ENCODE measurements around the gene CCL5. TPM values are rescaled to one million over a fixed set of nuclear protein-coding genes. Genes with fewer than 3 reads are reported as not detected.
A peak's percentile ranks its signal among the peaks of the same experiment; 100 is the strongest.

The CCL5 gene
- total RNA-seq, 1 donor from 2014 or later = 0.56 TPM

DNA sequence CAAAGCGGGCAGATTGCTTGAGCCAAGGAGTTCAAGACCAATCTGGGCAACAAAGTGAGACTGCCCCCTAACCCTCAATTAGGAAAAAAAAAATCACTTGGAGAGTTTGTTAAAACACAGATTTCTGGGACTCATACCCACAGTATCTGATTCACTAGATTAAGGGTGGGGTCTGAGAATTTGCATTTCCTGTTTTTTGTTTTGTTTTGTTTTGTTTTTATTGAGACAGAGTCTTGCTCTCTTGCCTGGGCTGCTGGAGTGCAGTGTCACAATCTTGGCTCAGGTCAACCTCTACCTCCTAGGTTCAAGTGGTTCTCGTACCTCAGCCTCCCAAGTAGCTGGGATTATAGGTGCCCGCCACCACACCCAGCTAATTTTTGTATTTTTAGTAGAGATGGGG is 12.6 kb downstream of the CCL5 start:
- no peak for ATAC-seq

DNA sequence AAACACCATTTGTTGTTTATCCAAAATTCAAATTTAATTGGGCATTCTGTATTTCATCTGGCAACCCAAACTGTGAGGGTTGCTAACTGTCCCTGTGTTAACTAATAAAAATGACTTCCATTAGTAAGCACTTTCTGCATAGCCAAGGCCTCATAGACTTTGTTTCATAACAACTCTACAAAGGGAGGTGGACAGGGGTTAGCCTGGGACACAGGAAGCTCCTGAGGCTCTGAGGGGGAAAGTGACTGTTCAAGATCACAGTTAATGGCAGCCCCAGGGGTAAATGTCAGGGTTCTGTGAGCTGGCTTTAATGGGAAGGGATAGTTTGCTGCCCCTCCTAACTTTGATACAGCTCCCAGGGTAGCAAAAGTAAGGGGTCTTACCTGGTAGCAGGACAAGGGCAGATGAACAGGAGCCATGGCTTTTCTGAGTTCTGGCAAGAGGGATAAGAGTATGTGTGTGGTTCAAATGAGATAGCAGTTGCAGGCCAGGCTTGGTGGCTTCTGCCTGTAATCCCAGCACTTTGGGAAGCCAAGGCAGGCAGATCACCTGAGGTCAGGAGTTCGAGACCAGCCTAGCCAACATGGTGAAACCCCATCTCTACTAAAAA is 13.7 kb downstream of the CCL5 start:
- ATAC-seq = no peak

DNA sequence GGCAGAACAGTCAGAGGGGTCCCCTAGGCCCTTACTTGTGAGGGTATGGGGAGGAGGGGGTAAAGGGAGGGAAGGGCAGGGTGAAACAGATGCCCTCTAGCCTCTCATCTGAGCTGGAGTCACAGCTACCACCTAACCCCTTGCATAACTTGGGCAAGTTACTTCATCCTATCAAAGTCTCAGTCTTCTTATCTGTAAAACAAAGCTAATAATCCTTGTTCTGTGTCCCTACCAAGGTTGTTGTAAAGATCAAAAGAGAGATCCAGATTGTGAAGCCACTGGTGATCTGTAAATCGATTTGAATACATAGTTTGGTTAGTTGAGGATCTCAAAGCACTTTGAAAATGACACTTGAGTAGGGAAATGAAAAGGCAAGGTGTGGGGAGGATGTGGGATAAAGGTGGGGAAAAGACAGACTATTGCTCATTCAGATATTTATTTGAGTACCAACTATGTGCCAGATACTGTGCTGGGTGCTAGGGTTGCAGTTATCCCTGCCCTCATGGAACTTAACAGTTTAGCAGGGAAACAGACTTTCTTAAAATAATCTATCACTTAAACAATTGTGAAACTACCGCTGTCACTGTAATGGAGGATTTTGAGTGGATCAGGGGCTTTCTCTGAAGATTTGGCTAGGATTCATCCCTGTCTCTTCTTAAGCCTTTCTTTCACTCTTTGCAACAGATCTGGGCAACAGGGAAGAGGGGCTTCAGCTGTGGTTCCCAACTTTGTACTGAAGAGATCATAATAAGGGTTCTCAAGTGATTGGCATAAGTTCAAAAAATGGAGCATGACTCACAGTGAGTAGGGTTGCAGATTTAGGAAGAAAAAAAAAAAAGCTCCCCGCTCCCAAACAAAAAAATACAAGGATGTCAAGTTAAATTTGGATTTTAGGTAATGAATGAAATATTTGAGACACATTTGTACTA is 14.5 kb downstream of the CCL5 start:
- ATAC-seq = no peak

DNA sequence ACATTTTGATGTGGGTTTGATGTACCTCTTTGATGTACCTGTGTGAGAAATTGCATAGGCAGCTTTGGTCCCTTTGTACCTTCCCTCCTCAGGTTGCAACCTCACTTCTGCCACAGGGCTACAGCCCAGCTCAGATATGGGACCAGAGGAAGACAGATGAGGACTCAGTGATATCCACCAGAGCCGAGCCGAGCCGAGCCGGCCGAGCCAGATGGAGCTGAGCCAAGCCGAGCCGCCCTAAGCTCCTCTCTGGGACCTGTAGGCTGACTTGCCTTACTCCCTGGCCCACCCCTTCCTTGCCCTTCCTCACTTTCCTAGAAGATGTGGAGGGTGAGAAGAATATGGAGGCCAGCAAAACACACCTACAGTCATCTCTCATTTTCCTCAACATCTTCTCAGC is 15.3 kb downstream of the CCL5 start:
- no peak for ATAC-seq

DNA sequence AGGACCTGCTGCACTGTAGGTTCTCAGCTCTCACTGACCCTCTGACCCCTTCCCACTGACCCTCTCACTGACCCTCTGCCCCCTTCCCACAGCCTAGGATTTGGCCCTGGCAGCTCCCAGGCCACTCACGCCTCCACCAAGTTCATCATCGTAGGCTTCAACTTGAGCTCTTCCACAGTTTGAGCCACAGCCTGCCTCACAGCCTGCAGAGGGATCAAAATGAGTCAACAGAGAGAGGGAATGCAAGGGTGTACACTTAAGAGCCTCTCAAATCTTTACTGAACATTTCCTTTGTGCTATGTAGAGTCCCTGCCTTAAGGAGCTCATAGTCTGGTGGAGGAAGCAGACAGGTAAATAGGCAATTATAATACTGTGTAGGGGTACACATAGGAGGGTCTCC is 23.6 kb downstream of the CCL5 start:
- ATAC-seq = peak; percentile 33

DNA sequence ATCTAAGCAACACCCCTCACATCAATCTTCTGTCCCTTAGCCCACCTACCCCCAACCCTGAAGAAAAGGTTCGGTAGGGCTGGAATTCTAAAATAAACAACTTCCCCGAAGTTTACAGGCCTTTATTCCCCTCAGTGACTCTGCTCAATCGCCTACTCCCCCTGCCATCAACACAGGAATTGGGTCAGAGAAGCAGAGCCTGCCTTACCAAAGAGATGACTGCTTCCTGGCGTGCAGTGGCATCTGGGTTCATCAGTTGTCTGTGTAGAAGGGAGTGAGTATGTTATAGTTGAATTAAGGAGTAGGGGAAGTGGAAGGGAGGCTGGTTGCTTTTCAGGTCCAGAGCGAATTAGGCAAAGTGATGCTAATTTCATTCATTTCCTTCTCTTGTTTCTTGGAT is 24.2 kb downstream of the CCL5 start:
- ATAC-seq = no peak

DNA sequence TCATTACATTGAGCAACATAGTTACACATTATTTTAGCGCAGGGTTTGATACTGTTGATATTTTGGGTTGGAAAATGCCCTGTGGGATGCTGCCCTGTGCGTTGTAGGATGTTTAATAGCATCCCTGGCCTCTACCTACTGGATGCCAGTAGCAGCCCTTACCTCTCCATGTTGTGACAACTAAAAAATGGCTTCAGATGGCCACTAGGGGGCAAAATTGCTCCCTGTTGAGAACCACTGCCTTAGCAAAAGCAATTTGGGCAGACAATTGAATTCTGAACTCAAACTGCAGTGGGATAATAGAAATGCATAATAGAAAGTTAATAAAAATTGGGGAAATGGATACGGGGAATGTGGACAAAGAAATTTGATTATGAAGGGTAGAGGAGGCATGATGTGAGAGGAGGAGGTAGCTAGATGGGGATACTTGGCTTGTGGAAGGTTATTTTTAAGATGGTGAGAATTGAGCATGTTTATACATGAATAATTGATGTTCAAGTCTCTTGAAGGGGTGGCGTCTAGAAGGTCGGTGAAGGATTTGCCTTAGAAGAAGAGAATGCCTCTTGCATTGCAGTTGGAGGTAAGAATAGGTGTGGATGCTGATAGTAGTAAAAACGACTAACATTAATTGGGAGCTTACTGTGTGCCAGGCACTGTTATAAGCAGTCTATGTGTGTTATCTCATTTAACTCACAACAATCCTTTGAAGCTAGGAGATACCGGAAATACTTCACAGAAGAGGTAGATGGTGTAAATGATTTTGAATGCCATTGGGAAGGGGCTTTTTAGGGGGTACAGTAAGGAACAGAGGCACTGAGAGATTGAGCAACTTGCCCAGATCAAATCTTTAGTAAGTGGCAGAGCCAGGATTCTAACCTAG is 30.5 kb downstream of the CCL5 start:
- ATAC-seq = peak; percentile 70

DNA sequence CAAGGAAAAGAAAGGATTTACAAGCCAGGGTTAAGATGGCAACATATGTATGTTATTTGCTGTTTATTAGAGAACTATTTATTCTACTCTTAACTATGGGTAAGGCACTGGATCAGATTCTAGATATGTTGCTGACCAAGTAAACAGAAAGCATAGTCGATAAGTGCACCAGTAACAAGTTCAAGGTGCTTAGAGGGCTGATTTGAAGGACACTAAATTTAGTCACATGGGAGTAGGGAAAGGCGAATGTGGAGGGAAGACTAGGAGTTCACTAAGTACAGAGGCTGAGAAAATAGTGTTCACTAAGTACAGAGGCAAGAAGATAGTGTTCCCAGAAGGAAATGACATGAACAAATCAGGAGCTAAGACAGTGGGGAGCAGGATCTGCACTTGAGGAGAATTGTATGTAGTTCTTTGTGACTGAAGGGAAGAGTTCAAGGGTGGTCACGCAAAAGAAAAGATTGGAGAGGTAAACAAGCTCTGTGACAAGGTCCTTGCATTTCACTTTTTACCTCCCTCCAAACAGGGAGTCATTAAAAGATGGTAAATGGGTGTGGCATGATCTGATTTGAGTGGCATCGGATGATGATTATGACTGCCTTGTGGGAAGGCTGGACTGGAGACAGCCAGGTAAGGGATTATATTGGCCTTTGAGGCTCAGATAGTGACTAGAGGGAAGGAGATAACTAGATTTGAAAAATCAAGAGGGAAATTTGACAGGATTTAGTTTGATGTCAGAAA is 32.4 kb downstream of the CCL5 start:
- ATAC-seq = no peak

DNA sequence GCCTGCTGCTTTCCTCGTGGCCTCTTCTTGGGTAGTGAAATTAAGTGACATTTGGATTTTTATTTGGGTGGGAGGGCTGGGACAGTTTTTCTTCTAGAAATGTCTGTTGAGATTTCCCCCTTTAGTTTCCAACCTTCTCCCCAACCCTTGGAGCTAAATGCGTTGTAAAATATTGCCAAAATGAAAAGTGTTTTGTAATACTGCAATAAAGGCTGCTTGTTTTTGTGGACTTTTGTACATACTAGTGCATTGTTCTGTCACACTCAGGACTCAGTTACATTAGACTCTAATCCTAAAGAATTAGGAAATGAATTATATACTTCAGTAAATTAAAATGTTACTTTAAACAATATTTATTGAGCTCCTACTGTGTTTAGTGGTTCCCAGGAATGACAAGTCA is 33.2 kb downstream of the CCL5 start:
- ATAC-seq = no peak

DNA sequence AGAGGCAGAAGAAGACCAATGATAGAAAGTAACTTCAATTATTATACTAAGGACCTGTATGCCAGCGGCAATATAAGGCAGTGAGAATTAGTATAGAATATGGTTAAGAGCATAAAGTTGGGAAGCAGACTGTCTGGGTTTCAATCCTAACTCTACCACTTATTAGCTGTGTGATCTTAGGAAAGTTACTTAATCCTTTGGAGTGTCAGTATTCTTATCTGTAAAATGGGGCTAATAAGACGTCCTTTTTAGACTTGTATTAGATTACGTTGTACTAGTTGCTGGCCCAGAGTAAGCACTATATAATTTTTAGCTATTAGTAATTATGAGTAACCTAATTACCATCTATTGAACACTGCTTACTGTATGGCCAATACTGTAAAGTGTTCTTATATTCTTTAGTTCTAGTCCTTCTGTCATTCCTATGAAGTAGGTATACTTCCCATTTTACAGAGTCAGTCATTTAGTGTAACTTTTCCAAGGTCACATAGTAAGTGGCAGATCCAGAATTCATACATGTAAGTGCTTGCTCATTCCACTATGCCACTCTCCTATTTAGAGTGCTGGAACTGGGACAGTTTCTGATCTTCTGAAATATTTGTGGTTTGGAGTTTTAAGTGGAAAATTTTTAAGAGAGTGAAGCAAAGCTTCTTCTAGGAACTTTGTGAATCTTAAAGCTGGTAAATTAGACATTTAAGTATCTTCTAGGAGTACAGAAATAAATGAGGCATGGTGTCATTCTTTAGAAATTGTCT is 33.9 kb downstream of the CCL5 start:
- ATAC-seq = no peak

DNA sequence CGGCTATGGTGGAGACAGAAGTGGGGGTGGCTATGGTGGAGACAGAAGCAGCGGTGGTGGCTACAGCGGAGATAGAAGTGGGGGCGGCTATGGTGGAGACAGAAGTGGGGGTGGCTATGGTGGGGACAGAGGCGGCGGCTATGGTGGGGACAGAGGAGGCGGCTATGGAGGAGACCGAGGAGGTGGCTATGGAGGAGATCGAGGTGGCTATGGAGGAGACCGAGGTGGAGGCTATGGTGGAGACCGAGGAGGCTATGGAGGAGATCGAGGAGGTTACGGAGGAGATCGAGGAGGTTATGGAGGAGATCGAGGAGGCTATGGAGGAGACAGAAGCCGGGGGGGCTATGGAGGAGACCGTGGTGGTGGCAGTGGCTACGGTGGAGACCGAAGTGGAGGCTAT is 35.6 kb downstream of the CCL5 start:
- ATAC-seq = peak; percentile 16

DNA sequence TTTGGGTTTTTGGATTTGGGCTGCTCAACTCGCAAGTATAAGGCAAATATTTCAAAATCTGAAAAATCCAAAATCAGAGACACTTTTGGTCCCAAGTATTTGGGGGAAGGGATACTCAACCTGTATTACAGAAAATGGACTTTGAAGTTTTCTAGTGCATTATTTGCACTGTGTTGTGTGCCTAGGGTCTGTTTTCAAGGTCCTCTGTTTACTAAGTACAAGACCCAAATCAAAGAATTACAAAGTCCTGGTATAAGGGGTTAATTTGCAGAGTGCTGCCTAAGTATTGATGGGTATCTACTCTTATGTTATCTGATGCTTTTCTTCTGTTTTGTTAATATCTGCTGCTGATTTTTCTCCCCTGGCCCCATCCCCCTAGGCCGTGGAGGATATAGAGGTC is 36.5 kb downstream of the CCL5 start:
- ATAC-seq = no peak

DNA sequence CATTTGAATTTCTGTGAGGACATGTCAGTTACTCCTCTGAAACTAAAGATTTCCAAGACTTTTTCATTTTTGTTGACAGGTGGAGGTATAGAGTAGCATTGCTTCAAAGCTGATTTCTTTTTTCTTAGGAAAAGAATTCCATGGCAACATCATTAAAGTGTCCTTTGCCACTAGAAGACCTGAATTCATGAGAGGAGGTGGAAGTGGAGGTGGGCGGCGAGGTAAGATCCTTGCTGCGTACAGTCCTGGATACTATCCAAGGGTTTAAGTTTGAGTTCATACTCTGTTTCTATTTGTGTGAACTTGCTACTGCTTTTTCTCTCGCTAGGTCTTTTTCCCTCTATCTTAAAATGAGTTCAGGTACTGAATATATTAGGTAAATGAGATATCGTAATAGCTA is 37.9 kb downstream of the CCL5 start:
- ATAC-seq = no peak

DNA sequence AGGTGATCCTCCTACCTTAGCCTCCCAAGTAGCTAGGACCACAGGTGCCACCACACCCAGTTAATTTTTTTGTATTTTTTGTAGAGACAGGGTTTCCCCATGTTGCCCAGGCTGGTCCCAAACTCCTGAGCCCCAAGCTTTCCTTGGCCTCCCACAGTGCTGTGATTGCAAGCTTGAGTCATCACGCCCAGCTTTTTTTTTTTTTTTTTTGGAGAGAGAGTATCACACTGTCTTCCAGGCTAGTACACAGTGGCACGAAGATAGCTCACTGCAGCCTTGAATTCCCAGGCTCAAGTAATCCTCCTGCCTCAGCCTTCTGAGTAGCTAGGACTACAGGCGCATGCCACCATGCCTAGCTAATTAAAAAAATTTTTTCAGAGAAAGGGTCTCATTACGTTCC is 38.7 kb downstream of the CCL5 start:
- no peak for ATAC-seq

DNA sequence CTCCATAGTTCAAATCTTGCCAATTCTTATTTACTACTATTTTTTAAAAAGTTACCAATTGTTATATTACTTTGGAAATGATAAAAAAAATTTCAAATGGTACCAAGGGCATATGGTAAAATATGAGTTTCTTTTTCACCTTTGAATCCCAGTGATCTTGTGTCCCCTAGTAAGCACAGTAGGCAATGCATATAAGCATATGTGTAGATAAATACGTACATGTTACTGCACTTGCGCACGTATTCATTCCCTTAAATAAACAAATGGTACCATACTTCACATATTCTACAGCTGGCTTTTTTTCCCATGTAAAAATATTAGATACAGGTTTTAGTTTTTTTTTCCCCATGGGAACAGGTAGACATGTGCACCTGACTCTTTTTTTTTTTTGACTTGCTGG is 39.1 kb downstream of the CCL5 start:
- ATAC-seq = no peak

DNA sequence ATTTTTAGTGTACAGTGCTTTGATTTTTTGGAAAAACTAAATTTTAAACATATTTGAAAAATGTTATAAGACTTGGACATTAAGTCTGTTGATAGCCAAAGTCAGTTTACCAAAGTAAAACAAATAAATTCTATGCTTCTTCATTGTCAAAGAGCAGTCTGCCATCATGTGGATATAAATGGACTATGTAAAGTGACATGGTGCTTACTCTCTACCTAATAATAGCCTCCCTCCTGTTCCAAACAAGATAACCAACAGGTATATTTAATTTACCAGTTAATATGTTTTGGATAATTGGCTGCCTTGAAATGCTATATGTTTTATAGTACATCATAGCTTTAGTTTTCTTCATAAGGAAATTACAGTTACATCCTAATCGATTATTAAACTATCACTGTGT is 55.0 kb downstream of the CCL5 start:
- no peak for ATAC-seq

Other genes starting within 250 kb of the CCL5 start
- 0.32 TPM for gene RASL10B, start 148.7 kb downstream of the CCL5 start, total RNA-seq
- gene GAS2L2, start 127.1 kb downstream of the CCL5 start, total RNA-seq = not detected
- gene C17orf50, start 119.5 kb downstream of the CCL5 start, total RNA-seq = not detected
- 14.5 TPM for gene MMP28, start 84.7 kb downstream of the CCL5 start, total RNA-seq
- 156 TPM for gene TAF15, start 70.9 kb downstream of the CCL5 start, total RNA-seq
- not detected for gene HEATR9, start 11.5 kb downstream of the CCL5 start, total RNA-seq
- gene RDM1, start 50.4 kb upstream of the CCL5 start, total RNA-seq = 1.1 TPM
- not detected for gene LYZL6, start 63.4 kb upstream of the CCL5 start, total RNA-seq
- gene CCL16, start 101.1 kb upstream of the CCL5 start, total RNA-seq = not detected
- gene CCL14, start 106.4 kb upstream of the CCL5 start, total RNA-seq = 10.4 TPM
- 0.68 TPM for gene CCL15, start 121.2 kb upstream of the CCL5 start, total RNA-seq
- gene CCL23, start 137.6 kb upstream of the CCL5 start, total RNA-seq = 0.92 TPM
- gene CCL18, start 183.9 kb upstream of the CCL5 start, total RNA-seq = 0.44 TPM
- gene CCL3, start 209.8 kb upstream of the CCL5 start, total RNA-seq = not detected
- not detected for gene CCL4, start 223.5 kb upstream of the CCL5 start, total RNA-seq